Ovary (tissue), 3 donors: ENCODE measurements around the gene CALD1.

Experiments
- CTCF ChIP-seq, 3 donors: fragments of 450-650 bp in 2 of 3; fragments of 200-600 bp in 1 of 3; IDR thresholded peaks; one replicate each; pipeline versions ENCODE4 v1.5.1 to v1.8.0; 2016 to 2022; ENCODE audit warnings: antibody characterized with exemption in 3 of 3, mild to moderate bottlenecking in 1 of 3
- POLR2A ChIP-seq: fragments of 450-650 bp; IDR thresholded peaks from one replicate; pipeline ENCODE4 v1.6.1; 2017; ENCODE audit warnings: antibody characterized with exemption, mild to moderate bottlenecking, moderate library complexity
- donor health status: DM: no; HTN: no; CAD: no.

- TF ChIP-seq CTCF (IDR thresholded peaks at IDR 0.05): no peak
- TF ChIP-seq POLR2A: no peak
These were observed 158.7 kb downstream of the CALD1 start for GRCh38 chr7:134938141-134938540.
